Endodermal cell (in vitro differentiated cells): ENCODE results near the gene ADRB2. TPM values are rescaled to one million over a fixed set of nuclear protein-coding genes. Genes with fewer than 3 reads are reported as not detected.

Experiments used
- DNase-seq: peaks from one replicate; pipeline ENCODE4 v3.0.0-alpha.2; 2017
- H3K27ac ChIP-seq: 2 replicates; pipeline ENCODE4 v1.5.1; 2013; ENCODE audit warnings: mild to moderate bottlenecking, low read depth, low read length, moderate library complexity
- H3K27me3 ChIP-seq: 2 replicates; pipeline ENCODE4 v1.6.1; 2013; ENCODE audit warnings: mild to moderate bottlenecking, low read length, moderate library complexity; ENCODE audit not compliant: insufficient read depth, control insufficient read depth, poor library complexity, severe bottlenecking
- H3K36me3 ChIP-seq: 2 replicates; pipeline ENCODE4 v1.7.0; 2013; ENCODE audit warnings: mild to moderate bottlenecking, low read length, moderate library complexity; ENCODE audit not compliant: control insufficient read depth, insufficient read depth
- H3K4me1 ChIP-seq: one replicate; pipeline ENCODE4 v1.7.0; 2013; ENCODE audit warnings: low read length; ENCODE audit not compliant: control insufficient read depth, insufficient read depth
- H3K4me3 ChIP-seq: 2 replicates; pipeline ENCODE4 v1.5.1; 2013; ENCODE audit warnings: mild to moderate bottlenecking, low read length, moderate library complexity
- H3K9ac ChIP-seq: 2 replicates; pipeline ENCODE4 v1.6.1; 2013; ENCODE audit warnings: mild to moderate bottlenecking, low read length, moderate library complexity; ENCODE audit not compliant: poor library complexity, severe bottlenecking; ENCODE audit errors: extremely low read depth
- H3K9me3 ChIP-seq: 2 replicates; pipeline ENCODE4 v1.6.1; 2013; ENCODE audit warnings: mild to moderate bottlenecking, low read length, moderate library complexity; ENCODE audit not compliant: control insufficient read depth
- H3K27ac Mint-ChIP-seq: 2 replicates; pipeline ENCODE4 v1.8.0; 2020; ENCODE audit warnings: mixed read lengths
- H3K27me3 Mint-ChIP-seq: 2 replicates; pipeline ENCODE4 v1.8.0; 2021; ENCODE audit warnings: mild to moderate bottlenecking, mixed read lengths; ENCODE audit not compliant: insufficient read depth
- H3K36me3 Mint-ChIP-seq: 2 replicates; pipeline ENCODE4 v1.8.0; 2020; ENCODE audit warnings: low read depth, mixed read lengths
- H3K4me1 Mint-ChIP-seq: 2 replicates; pipeline ENCODE4 v1.8.0; 2020; ENCODE audit warnings: mixed read lengths
- H3K4me3 Mint-ChIP-seq: 2 replicates; pipeline ENCODE4 v1.8.0; 2020; ENCODE audit warnings: mild to moderate bottlenecking, moderate library complexity, mixed read lengths
- H3K9me3 Mint-ChIP-seq: 2 replicates; pipeline ENCODE4 v1.8.0; 2020; ENCODE audit warnings: mild to moderate bottlenecking, mixed read lengths
- CTCF ChIP-seq: fragments of 200-600 bp; sonication (generic); conservative IDR thresholded peaks from 2 replicates; pipeline ENCODE4 v1.5.0; 2021; ENCODE audit warnings: antibody characterized with exemption, mild to moderate bottlenecking
- WGBS, 2 experiments: methylation state at CpG; one replicate each; pipeline versions ENCODE4 v1.1.5 to v1.1.7; 2013; ENCODE audit warnings: missing lambda C conversion rate in 2 of 2, mixed read lengths in 1 of 2; ENCODE audit not compliant: insufficient coverage in 1 of 2, insufficient read length in 1 of 2; 5-methylcytosine and 5-hydroxymethylcytosine counted together
- total RNA-seq, 2 donors: library from RNA; stranded (reverse); fragmentation: NEBNext Ultra II Directional in 1 of 2; extraction: Animal tissue kit (Norgen Biotek cat#: 25700) in 1 of 2; gene quantifications; 2 replicates in 1 of 2; 3 replicates in 1 of 2; pipeline ENCODE4 v1.2.1, GENCODE V29; 2021

The ADRB2 gene
- total RNA-seq, 2 donors from 2014 or later: 0.20 to 0.42 TPM

DNA sequence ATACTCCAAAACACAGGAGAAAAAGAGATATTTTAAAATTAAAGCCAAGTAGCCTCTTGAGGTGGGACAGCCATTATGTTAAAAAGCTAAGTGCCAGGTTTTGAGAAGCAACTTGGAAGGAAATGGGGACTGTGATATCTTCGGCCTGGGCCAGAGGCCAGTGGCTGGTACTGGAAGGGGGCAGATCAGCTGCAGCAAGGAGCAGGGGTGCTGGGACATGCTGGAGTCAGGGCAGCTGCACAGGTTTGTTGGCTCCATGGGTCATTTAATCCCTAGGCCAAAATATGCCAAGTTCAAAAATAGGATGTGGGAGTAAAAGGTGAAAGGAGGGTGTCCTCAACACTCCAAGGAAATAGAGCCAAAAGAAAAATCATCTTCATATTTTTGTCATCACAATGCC, 30.0 kb downstream of the ADRB2 start:
- Mint-ChIP-seq H3K4me1 (peaks cover 12% of the 10 kb centered on the region), H3K27me3 (peaks cover 2% of the 10 kb centered on the region), H3K9me3 (no peaks in the 10 kb centered on the region), H3K27ac (no peak overlapping the region), H3K4me3 (no peak overlapping the region), H3K36me3 (no peaks in the 10 kb centered on the region)
- H3K36me3 ChIP-seq: no peaks in the 10 kb centered on the region
- no peaks in the 10 kb centered on the region for H3K4me1 ChIP-seq
- no peak overlapping the region for H3K4me3 ChIP-seq
- 96 to 100% methylated on average over 1 of the region's 1 CpG for WGBS, 2 experiments
- no peak for TF ChIP-seq CTCF
- no peaks in the 10 kb centered on the region for H3K9me3 ChIP-seq
- no peak for DNase-seq
- no peak overlapping the region for H3K9ac ChIP-seq
- peaks cover 7% of the 10 kb centered on the region for H3K27me3 ChIP-seq
- H3K27ac ChIP-seq: no peak overlapping the region

GRCh38 chr5:148857474-148857873, 31.1 kb downstream of the ADRB2 start:
- no peaks in the 10 kb centered on the region for H3K9me3 ChIP-seq
- H3K36me3 Mint-ChIP-seq: no peaks in the 10 kb centered on the region
- peaks cover 2% of the 10 kb centered on the region for H3K27me3 ChIP-seq
- H3K4me1 ChIP-seq: no peaks in the 10 kb centered on the region
- H3K4me1 Mint-ChIP-seq: peaks cover 12% of the 10 kb centered on the region
- no peak overlapping the region for H3K9ac ChIP-seq
- no peak overlapping the region for H3K4me3 Mint-ChIP-seq
- H3K4me3 ChIP-seq: no peak overlapping the region
- no peaks in the 10 kb centered on the region for H3K9me3 Mint-ChIP-seq
- H3K27ac Mint-ChIP-seq: no peak overlapping the region
- H3K36me3 ChIP-seq: no peaks in the 10 kb centered on the region
- peaks cover 4% of the 10 kb centered on the region for H3K27me3 Mint-ChIP-seq
- no peak overlapping the region for H3K27ac ChIP-seq
- no peak for DNase-seq
- TF ChIP-seq CTCF: no peak
- WGBS, 2 experiments: 94 to 98% methylated on average over 2 of the region's 2 CpGs

DNA sequence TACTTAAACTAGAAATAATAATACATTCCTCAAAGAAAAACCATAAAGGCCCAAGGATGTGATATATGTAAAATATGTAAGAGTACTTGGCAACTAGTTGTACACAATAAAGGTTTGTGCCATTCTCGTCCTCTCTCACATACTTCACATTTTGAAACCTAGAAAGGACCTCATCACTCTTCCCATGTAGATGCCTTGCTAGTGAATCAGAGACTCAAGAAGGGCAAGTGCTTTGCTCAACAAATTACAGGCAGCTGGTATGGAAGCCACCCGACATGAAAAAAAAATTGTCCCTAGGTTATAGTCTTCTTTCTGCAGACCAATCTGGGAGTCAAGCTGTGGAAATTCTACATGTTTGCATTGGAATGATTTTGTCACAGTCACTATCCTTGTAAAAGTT, 31.7 kb downstream of the ADRB2 start:
- Mint-ChIP-seq H3K27ac (no peak overlapping the region), H3K4me3 (no peak overlapping the region)
- WGBS, 2 experiments: 94 to 95% methylated on average over 1 to 2 of the region's 2 CpGs

More for the DNA sequence above, 31.7 kb downstream of the ADRB2 start:
- Histone ChIP-seq H3K4me1 (no peaks in the 10 kb centered on the region), H3K4me3 (no peak overlapping the region), H3K27ac (no peak overlapping the region), H3K36me3 (no peaks in the 10 kb centered on the region), H3K9me3 (no peaks in the 10 kb centered on the region), H3K9ac (no peak overlapping the region), H3K27me3 (peaks cover 8% of the 10 kb centered on the region)
- no peak for DNase-seq
- no peaks in the 10 kb centered on the region for H3K36me3 Mint-ChIP-seq
- no peak for TF ChIP-seq CTCF
- H3K4me1 Mint-ChIP-seq: peaks cover 12% of the 10 kb centered on the region
- H3K9me3 Mint-ChIP-seq: no peaks in the 10 kb centered on the region
- peaks cover 10% of the 10 kb centered on the region for H3K27me3 Mint-ChIP-seq
